ENCODE results near the gene TPT1.

Gene TPT1

GRCh38 chr13:45333251-45333976 is 7.6 kb downstream of the TPT1 start:
- DNase-seq = no peak

- DNase-seq = no peak
Observed at GRCh38 chr13:45332831-45333219, 8.2 kb downstream of the TPT1 start.

GRCh38 chr13:45332036-45332830 is 8.8 kb downstream of the TPT1 start:
- DNase-seq = no peak

DNA sequence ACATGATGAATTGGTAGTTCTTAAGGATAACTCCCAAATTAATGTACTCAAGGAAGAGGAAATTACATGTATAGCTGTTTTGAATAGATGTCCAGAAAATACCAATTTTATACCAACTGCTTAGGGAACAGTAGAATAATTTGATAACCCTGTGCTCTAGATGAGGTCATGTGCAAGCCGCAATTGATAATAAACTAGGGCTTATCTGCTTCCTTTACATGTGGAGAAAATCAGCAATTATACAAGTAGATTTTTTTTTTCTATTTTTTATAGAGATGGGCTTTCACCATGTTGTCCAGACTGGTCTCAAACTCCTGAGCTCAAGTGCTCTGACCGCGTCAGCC is 9.3 kb downstream of the TPT1 start:
- DNase-seq = no peak

GRCh38 chr13:45331123-45331619 is 9.8 kb downstream of the TPT1 start:
- DNase-seq = no peak

DNA sequence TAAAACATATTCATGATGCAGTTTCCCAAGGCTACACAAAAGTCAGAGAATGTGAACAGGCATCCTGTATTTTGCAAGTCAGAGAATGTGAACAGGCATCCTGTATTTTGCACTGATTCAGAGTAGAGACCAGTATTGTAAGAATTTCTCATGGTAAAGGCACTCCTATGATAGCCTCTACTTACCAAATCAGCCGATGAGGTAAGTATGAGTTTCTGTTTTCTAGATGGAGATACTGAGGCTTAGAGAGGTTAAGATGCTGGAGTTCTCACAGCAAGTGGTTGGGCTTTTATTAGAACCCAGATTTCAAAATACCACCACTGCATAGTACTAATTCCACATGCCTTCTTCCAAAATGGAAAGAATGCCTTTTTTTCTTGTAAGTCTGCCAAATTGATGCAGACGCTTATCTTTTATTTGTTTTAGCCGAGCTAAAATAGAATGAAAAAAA is 12.3 kb downstream of the TPT1 start:
- no peak for DNase-seq

GRCh38 chr13:45327253-45327955 is 13.6 kb downstream of the TPT1 start:
- DNase-seq = no peak

- no peak for DNase-seq
Observed at GRCh38 chr13:45325806-45326205, 15.2 kb downstream of the TPT1 start.

DNA sequence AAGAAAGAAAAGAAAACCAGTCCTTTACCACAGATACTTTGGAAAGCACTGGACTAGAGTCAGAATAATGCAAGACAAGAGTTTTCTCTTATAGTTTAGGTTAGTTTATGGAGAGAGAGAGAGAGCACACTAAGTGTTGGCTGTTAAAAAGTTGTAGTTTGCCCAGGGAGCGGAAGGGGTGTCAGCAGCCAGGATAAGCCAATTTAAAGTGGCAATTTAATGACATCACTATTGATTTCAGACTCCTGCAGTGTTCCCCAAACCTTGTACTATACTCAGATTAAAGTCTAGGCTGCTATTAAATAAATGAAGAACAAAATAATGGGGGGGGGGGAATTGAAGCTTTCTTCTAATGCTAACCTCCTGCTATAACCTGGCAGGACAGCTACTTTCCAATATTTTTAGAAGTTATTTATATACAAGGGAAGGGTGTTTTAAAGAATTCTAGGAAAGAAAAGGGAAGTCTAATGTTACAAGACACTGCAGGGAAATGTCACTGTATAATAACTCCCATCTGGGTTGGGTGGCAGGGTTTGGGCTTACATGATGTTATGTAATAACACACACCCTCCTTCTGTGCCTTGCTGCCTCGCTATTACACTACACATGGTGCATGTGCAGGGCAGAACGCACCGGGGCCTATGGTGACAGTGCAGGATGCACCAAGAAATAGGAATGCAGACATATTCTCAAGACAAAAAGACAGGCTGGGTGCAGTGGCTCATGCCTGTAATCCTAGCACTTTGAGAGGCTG is 19.9 kb downstream of the TPT1 start:
- no peak for DNase-seq

DNA sequence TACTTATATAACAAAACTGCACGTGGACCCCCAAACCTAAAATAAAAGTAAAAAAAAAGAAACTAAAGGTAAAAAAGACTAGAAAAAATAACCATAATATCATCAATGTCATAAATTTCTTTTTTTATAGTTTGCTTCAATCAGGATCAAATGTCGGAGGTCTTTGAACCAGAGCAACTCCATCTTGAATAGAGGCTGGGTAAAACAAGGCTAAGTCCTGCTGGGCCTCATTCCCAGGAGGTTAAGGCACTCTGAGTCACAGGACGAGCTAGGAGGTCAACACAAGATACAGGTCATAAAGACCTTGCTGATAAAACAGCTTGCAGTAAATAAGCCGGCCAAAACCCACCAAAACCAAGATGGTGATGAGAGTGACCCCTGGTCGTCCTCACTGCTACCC is 24.0 kb downstream of the TPT1 start:
- DNase-seq = no peak

- DNase-seq = no peak
Observed at GRCh38 chr13:45316338-45316737, 24.6 kb downstream of the TPT1 start.

DNA sequence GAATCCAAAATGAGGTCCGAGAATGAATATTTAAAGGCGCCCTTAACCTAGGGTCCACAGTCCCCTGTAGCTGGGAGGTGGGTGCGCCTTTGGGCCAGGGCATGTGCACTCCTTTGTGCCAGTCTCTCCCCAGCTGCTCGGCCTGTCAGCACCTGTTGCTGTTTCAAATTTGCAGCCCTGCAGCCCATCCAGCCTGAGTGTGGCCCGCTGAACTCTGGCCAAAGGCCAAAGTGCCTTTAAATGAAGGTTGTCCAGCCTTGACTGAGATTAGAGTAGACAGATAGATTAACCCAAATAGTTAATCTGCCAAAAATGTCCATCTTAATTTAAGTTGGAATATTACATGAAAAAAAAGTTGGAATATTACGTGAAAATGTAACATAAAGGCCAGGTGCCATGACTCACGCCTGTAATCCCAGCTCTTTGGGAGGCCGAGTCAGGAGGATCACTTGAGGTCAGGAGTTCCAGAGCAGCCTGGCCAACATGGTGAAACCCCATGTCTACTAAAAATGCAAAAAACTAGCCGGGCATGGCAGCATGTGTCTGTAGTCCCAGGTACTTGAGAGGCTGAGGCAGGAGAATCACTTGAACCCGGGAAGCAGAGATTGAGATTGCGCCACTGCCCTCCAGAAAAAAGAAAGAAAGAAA is 25.3 kb downstream of the TPT1 start:
- DNase-seq = no peak

- DNase-seq = no peak
Observed at GRCh38 chr13:45314822-45315221, 26.2 kb downstream of the TPT1 start.

DNA sequence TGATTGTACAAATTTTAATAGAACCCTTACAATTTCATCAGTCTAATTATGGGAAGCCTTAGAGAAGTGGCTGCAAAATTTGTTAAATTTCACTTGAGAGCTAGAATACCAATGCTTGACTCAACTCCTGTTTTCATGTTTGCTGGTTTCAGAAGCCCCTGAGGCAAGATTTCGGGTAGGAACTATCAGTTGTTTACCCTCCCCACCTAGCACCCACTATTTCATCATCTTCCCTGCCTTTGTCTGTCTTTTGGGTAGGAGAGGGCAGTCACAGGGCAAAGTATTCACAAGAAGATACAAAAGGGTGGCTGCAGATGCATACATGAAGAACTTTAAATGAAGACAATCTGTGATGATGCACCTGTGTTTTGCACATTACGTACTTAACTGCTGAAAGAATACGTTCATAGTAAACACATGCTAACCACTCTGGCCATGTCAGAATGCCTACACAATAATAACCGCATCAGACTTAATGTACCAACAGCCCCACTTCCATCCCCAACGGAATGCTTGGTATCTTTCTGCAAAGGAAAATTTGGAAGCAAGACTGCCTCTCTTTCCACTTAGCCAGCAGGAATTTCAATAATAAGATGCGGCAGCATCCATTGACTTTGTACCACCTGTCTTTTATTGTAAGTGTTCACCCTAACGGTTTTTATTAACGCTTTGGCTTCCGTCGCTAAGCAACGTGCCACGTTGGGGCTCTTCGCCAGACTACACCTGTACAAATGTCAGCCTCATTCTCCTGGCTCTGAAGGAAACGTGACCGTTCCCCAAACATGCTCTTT is 30.4 kb downstream of the TPT1 start:
- DNase-seq = no peak

- DNase-seq = no peak
Observed at GRCh38 chr13:45306966-45307365, 34.0 kb downstream of the TPT1 start.

DNA sequence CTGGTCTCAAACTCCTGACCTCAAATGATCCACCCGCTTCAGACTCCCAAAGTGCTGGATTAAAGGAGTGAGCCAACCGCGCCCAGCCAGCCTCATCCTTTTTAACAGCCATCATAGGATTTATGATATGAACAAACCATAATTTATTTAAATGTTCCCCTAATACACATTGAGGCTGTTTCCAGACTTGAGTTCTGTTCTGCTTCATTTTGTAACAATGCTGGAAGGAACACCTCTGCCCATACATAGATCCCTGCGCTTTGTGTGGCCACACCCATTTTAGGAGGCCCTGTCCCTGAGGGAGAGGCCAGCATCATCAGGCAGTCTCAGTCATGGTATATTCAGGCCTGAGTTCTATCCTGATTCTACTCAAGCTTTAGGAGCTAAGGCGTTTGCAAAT is 35.9 kb downstream of the TPT1 start:
- DNase-seq = no peak

DNA sequence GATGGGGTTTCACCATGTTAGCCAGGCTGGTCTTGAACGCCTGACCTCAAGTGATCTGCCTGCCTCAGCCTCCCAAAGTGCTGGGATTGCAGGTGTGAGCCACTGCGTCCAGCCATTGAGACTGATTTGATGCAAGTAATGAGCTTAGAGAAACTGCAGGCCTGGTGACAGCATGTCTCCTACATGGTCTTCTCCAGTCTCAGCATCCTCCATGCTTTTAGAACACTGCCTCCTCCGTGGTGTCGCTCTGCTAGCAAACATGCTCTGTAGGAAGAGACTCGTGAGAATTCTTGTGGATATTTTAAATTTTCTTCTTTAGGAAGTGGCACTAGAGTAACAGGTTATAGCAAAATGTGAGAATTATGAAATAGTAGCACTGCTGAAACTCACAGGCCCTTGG is 37.1 kb downstream of the TPT1 start:
- no peak for DNase-seq

DNA sequence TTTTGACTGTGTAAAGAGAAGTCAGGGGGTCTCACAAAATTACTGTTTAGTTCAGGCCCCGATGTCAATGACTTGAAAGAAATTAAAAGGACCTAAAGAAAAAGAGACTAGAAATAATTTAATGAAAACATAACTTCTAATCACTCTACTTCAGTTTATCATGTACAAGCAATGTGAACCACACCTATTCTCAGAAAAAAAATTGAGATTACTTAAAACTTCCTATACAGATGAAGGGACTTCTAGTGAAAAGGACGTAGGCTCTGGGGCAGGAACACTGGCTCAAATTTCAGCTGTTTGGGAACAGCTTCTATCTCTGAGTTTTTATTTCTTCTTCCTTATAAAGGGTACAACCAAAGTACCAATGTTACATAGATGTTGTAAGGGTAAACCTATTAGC is 38.0 kb downstream of the TPT1 start:
- no peak for DNase-seq

- DNase-seq = no peak
Observed at GRCh38 chr13:45302507-45302906, 38.5 kb downstream of the TPT1 start.

- DNase-seq = no peak
Observed at GRCh38 chr13:45301263-45301662, 39.7 kb downstream of the TPT1 start.

DNA sequence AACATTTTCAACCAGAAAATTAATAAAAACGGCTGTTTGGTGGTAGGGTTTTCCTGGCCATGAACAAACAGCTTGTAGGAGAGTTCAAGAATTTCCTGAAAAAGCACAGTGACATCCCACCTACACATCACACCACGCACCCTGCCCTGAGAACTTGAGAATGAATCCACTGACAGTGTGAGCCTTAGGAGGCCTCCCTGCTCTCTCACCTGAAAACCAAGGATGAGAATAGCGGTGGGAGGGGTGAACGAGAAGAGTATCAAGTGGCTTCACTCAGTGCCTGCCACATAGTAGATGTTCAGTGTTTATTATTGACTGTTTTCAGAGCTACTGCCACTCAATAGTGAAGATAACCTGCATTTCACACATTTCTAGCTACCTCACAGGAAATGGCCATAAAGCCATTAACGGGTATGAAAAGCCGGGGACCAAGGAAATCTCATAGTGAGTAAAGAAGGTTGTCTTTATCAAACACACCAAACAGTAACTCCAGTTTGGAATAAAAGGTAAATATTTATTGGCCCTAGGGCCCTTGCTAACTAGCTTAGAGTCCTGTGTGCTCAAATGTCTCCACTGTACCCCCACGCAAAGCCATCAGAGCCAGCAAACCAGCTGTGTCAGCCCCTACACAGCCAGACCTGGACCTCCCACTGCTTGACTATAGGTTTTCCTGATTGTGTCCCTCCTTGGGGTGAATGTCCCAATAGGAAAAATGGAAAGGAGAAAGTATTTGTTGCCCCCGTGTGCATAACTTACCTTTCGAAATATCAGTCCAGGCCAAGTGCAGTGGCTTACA is 40.6 kb downstream of the TPT1 start:
- DNase-seq = no peak
